D721Med (cell line): ENCODE measurements around the gene SLC46A2.

Source experiments
- DNase-seq: peaks from one replicate; pipeline ENCODE4 v3.0.0; 2011; ENCODE audit warnings: low spot score; ENCODE audit not compliant: insufficient read length
- FAIRE-seq: peaks from 2 replicates; lab custom pipeline; 2011; peaks lifted over from hg19 to GRCh38; lab: Jason Lieb, UNC
- CTCF ChIP-seq: IDR thresholded peaks from 2 replicates; pipeline ENCODE4 v1.5.1; 2012; ENCODE audit warnings: mild to moderate bottlenecking, control low read depth; ENCODE audit not compliant: insufficient read depth; ENCODE audit errors: missing control alignments

Gene SLC46A2

DNA sequence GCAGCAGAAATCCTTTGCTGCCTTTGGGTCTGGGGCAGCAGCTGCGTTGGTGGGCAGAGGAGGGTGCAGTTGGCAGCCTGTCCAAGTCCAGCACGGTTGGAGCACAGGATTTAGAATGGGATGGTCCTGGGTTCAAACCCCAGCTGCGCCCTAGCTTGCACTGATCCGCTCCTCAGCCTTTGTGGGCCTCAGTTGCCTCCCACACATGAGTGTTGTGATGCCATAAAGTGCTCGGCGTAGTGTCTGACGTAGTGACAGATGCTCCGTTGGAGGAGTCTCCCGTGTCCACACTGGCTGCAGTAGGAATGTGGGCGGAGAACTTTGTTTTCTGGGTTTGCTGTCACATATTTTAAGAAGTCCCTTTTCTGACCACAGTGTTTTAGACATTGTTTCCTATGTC is 36.0 kb downstream of the SLC46A2 start:
- DNase-seq (no peak), FAIRE-seq (no peak)
- no peak for TF ChIP-seq CTCF

DNA sequence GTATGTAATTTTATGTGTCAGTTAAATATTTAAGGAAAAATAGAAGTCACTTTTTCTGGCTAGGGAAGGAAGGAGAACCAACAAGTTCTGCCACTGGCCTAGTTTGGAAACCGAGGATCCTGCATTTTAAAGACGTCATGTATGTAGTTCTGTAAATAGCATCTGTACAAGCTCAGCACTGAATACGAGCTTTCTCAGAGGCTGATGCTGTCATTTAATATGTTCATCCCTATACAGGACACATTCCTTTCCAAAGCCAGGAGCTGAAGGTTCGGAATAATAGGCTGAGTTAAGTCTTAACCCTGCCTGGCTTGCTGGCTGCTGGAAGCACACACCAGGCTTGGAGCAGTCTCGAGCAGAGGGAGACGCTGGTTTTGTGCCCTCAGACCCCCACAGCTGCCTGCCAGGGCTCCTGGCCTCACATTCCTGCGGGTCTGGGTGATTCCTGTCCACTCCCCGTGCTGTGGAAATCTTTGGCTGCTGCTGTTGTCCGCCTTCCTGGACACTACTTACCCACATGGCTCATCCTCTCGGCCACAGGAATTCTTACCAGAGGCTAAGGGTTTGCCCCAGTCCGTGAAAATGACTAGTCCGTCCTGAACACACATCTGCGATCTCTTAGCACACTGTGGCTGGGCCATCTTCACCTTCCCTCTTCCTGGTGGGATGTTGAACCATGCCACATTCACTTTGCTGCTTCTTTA is 36.6 kb downstream of the SLC46A2 start:
- FAIRE-seq: no peak
- TF ChIP-seq CTCF: no peak
- DNase-seq: no peak

DNA sequence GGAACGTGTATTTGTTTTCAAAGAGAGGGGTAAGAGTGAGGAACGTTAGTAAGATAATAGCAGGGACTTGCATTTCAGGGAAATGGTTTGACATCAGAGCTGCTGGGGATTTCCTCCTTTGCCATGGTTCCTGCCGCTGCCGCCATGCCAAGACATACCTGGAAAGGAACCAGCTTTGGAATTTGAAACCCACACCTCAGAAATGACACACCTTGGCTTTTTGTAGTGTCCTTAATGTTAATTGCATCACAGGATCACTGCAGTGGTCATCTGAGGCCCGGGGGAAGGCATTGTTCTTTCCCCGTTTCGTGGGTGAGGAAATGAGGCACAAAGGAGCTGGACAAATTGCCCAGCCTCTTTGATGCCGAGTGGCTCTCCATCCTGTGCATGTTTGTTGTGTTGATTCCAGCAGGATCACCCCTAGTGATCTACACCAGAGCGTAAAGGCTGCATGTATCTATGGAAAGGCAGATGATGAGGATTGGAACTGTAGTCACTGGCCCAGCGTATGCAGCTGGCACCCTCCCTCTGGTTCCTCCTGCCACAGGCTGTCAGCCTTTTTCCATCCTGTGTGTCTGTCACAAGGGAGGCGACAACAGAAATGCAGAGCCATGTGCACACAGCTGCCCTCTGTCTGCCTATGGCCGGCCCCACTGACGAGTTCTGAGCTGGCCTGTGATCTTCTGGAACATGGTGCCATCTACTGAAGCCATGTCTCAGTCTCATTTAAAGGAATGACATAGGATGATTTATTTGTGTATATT is 37.8 kb downstream of the SLC46A2 start:
- TF ChIP-seq CTCF: no peak
- no peak for FAIRE-seq
- no peak for DNase-seq

DNA sequence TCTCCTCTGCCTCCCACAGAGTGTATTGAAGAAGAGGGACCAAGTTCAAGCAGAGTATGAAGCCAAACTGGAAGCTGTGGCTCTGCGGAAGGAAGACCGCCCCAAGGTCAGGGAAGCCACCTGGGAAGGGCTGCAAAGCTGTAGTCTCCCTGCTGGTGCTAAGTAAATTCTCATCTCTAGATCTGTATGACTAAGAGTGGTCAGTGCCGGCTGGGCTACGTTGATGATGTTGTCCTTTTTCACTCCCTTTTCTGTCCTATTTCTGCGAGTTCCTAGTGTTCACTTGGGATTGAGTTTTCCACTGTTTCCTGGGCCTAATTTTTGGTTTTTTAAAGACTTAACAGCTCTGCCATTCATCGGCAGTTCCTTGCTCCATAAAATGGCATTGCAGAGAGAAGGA is 39.8 kb downstream of the SLC46A2 start:
- no peak for DNase-seq
- FAIRE-seq: no peak
- no peak for TF ChIP-seq CTCF

GRCh38 chr9:112849363-112849922 is 41.2 kb downstream of the SLC46A2 start:
- TF ChIP-seq CTCF: no peak
- no peak for DNase-seq
- no peak for FAIRE-seq

DNA sequence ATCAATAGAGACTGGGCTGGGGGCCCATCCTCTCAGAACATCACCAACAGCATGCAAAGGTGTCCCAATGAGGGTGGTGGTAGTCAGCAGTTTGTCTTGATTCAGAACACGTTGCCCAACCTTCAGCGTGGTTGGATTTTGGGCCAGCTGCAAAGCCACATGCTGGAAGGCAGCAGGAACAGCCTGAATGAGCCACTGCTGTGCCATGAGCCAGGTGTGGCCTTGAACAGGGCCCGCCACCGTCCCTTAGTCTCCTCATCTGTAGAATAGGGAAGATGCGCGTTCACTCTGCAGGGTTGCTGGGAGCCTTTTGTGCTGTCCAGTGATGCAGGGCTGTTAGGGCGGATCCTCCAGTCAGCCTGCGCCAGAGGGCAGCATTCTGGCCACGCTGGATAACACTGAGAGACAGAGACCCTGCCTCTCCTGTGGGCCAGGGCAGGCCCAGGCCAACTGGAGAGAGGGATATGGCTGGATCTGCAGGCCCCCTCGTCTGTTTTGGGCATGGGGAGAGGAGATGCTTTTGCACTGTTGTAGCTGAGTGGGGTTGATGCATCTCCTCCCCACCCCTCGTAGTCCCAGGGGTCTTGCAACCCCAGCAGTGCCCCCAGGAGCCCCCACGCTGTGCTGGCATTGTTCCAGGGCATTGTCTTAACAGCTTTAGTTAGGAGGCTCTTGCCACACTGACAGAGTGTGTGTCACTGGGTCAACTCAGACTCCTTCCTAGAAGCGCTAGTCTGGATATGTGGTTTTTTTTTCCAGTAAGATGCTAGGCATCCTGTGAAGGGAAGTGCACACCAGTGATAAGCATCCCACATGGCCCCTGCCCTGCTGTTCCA is 42.1 kb downstream of the SLC46A2 start:
- TF ChIP-seq CTCF: no peak
- FAIRE-seq: no peak

More for the DNA sequence above, 42.1 kb downstream of the SLC46A2 start:
- no peak for DNase-seq
